A549 (cell line): ENCODE results near the gene CCDC78. TPM values are rescaled to one million over a fixed set of nuclear protein-coding genes. Genes with fewer than 3 reads are reported as not detected.
"Not testable (repeated sequence)": the region's sequence is repeated elsewhere in the genome, so short reads cannot be mapped to it uniquely, and the experiment has no call there.

Experiments used
- ATAC-seq, 2 experiments: fragments of 200-7000 bp in 1 of 2; fragments of >200 bp in 1 of 2; cut with Nextera tagmentation in 1 of 2; cut with Tn5 transposase in 1 of 2; 3 replicates each; pipeline versions ENCODE4 v1.8.0 to v1.9.1; 2018 to 2020; ENCODE audit warnings: mild to moderate bottlenecking in 1 of 2, moderate library complexity in 1 of 2
- CTCF ChIA-PET: fragments of 300-600 bp; sonication (Branson Sonifier 250); formaldehyde crosslinking; extraction: SDS; loops from one replicate; lab custom pipeline; 2021; ENCODE audit warnings: antibody characterized with exemption, inconsistent platforms; lab: Yijun Ruan, JAX
- POLR2A ChIA-PET: fragments of 350-600 bp; formaldehyde crosslinking; extraction: SDS; loops from one replicate; lab custom pipeline; 2021; ENCODE audit warnings: antibody characterized with exemption, inconsistent platforms; lab: Yijun Ruan, JAX
- DNase-seq, 2 experiments: peaks; one replicate each; pipeline versions ENCODE4 v3.0.0 to v3.0.0-alpha.2; 2011 to 2016; ENCODE audit warnings: low read depth in 1 of 2, low spot score in 1 of 2
- FAIRE-seq: peaks from 2 replicates; lab custom pipeline; 2011; peaks lifted over from hg19 to GRCh38; lab: Jason Lieb, UNC
- H3K27ac ChIP-seq, 2 experiments: fragments of >200 bp; sonication (Bioruptor Twin); formaldehyde crosslinking; 3 replicates each; pipeline ENCODE4 v1.5.1; 2016 to 2017
- H3K4me1 ChIP-seq: fragments of >200 bp; sonication (Bioruptor Twin); formaldehyde crosslinking; 3 replicates; pipeline ENCODE4 v1.6.1; 2016
- H3K4me2 ChIP-seq: fragments of >200 bp; sonication (Bioruptor Twin); formaldehyde crosslinking; 3 replicates; pipeline ENCODE4 v1.6.1; 2016
- H3K4me3 ChIP-seq: fragments of >200 bp; sonication (Bioruptor Twin); formaldehyde crosslinking; 3 replicates; pipeline ENCODE4 v1.5.1; 2016
- H3K9me3 ChIP-seq: fragments of >200 bp; sonication (Bioruptor Twin); formaldehyde crosslinking; 3 replicates; pipeline ENCODE4 v1.6.1; 2016
- BHLHE40 ChIP-seq: IDR thresholded peaks from 2 replicates; pipeline ENCODE4 v1.6.1; 2012; ENCODE audit warnings: low read depth, low read length, inconsistent platforms
- CBX2 ChIP-seq: fragments of 200-600 bp; sonication (generic); IDR thresholded peaks from 2 replicates; pipeline ENCODE4 v1.6.1; 2016; ENCODE audit warnings: low read depth, mild to moderate bottlenecking, borderline replicate concordance
- CHD2 ChIP-seq: fragments of 150-350 bp; IDR thresholded peaks from 2 replicates; pipeline ENCODE4 v1.6.1; 2014; ENCODE audit warnings: low read length; ENCODE audit not compliant: partially characterized antibody
- EHMT2 ChIP-seq: fragments of 200-600 bp; sonication (generic); IDR thresholded peaks from 2 replicates; pipeline ENCODE4 v1.6.1; 2016; ENCODE audit warnings: antibody characterized with exemption, low read depth, mild to moderate bottlenecking, moderate library complexity
- EP300 ChIP-seq, 2 experiments: fragments of >200 bp; sonication (Bioruptor Twin); formaldehyde crosslinking; IDR thresholded peaks; 2 replicates in 1 of 2; 3 replicates in 1 of 2; pipeline ENCODE4 v1.6.1; 2016 to 2017
- ESRRA ChIP-seq: fragments of 150-350 bp; IDR thresholded peaks from 2 replicates; pipeline ENCODE4 v1.6.1; 2014; ENCODE audit warnings: mild to moderate bottlenecking, low read length, borderline replicate concordance
- FOSB ChIP-seq: fragments of 250-450 bp; sonication (Bioruptor Pico); IDR thresholded peaks from 2 replicates; pipeline ENCODE4 v1.5.0; 2020; ENCODE audit warnings: mild to moderate bottlenecking, moderate library complexity
- FOXS1 ChIP-seq: fragments of 250-450 bp; sonication (Bioruptor Pico); IDR thresholded peaks from 2 replicates; pipeline ENCODE4 v1.5.0; 2020; ENCODE audit warnings: mild to moderate bottlenecking, moderate library complexity
- JUN ChIP-seq, 2 experiments: fragments of >200 bp; sonication (Bioruptor Twin); formaldehyde crosslinking; IDR thresholded peaks; 2 replicates in 1 of 2; 3 replicates in 1 of 2; pipeline ENCODE4 v1.6.1; 2016 to 2017
- KDM5A ChIP-seq: fragments of 200-600 bp; sonication (generic); IDR thresholded peaks from 2 replicates; pipeline ENCODE4 v1.6.1; 2016; ENCODE audit warnings: antibody characterized with exemption, mild to moderate bottlenecking
- NPAS2 ChIP-seq: fragments of 250-450 bp; sonication (Bioruptor Pico); IDR thresholded peaks from 2 replicates; pipeline ENCODE4 v1.8.0; 2022; ENCODE audit warnings: mild to moderate bottlenecking, moderate library complexity, borderline replicate concordance
- RAD21 ChIP-seq, 2 experiments: fragments of >200 bp in 1 of 2; sonication (Bioruptor Twin) in 1 of 2; formaldehyde crosslinking in 1 of 2; IDR thresholded peaks in 1 of 2; conservative IDR thresholded peaks in 1 of 2; 2 replicates in 1 of 2; 3 replicates in 1 of 2; pipeline ENCODE4 v1.6.1; 2012 to 2018; ENCODE audit warnings: inconsistent platforms in 1 of 2
- RARB ChIP-seq: fragments of 250-450 bp; sonication (Bioruptor Pico); IDR thresholded peaks from 2 replicates; pipeline ENCODE4 v1.8.0; 2021; ENCODE audit warnings: mild to moderate bottlenecking, moderate library complexity
- RCOR1 ChIP-seq: fragments of 150-350 bp; IDR thresholded peaks from 2 replicates; pipeline ENCODE4 v1.6.1; 2014; ENCODE audit warnings: antibody characterized with exemption, low read length, low read depth
- RFX5 ChIP-seq: fragments of 450-650 bp; IDR thresholded peaks from 2 replicates; pipeline ENCODE4 v1.7.1; 2014; ENCODE audit warnings: antibody characterized with exemption, mild to moderate bottlenecking, moderate library complexity
- SREBF2 ChIP-seq: fragments of 450-650 bp; IDR thresholded peaks from 2 replicates; pipeline ENCODE4 v1.6.1; 2014; ENCODE audit warnings: mild to moderate bottlenecking, moderate library complexity
- TFCP2L1 ChIP-seq: fragments of 250-450 bp; sonication (Bioruptor Pico); IDR thresholded peaks from 2 replicates; pipeline ENCODE4 v1.5.0; 2021; ENCODE audit warnings: mild to moderate bottlenecking
- ZFP36 ChIP-seq: fragments of 450-650 bp; IDR thresholded peaks from 2 replicates; pipeline ENCODE4 v1.6.1; 2014; ENCODE audit warnings: borderline replicate concordance; ENCODE audit not compliant: partially characterized antibody
- ZNF302 ChIP-seq: fragments of 250-450 bp; sonication (Bioruptor Pico); IDR thresholded peaks from 2 replicates; pipeline ENCODE4 v1.9.0; 2021; ENCODE audit warnings: inconsistent platforms, mild to moderate bottlenecking, moderate library complexity
- ZSCAN20 ChIP-seq: fragments of 250-450 bp; sonication (Bioruptor Pico); IDR thresholded peaks from 2 replicates; pipeline ENCODE4 v1.8.0; 2022; ENCODE audit warnings: mild to moderate bottlenecking, moderate library complexity
- WGBS: methylation state at CpG from one replicate; pipeline ENCODE4 v1.1.6; 2017; ENCODE audit errors: missing lambda C conversion rate; 5-methylcytosine and 5-hydroxymethylcytosine counted together
- polyA plus RNA-seq, 4 experiments: library from polyadenylated mRNA; depleted of rRNA in 3 of 4; stranded (reverse); fragments of >200 nt; fragmentation: RNase III in 1 of 4; extraction: RNeasy Plus Mini Kit Qiagen cat#74134 plus additional on column Dnase treatment in 1 of 4; gene quantifications; 2 replicates in 3 of 4; 3 replicates in 1 of 4; pipeline ENCODE4 v1.2.3, GENCODE V29; 2011 to 2017
- TF ChIP-seq, protein P1 (sequence below): fragments of >200 bp; sonication (Bioruptor Twin); formaldehyde crosslinking; IDR thresholded peaks from 2 replicates; pipeline ENCODE4 v1.6.1; 2016
- TF ChIP-seq, protein P2 (sequence below): fragments of 450-650 bp; IDR thresholded peaks from 2 replicates; pipeline ENCODE4 v1.6.1; 2014; ENCODE audit warnings: antibody characterized with exemption
- TF ChIP-seq, protein P3 (sequence below): IDR thresholded peaks from 2 replicates; pipeline ENCODE4 v1.6.1; 2012

Gene CCDC78
- polyA plus RNA-seq, 2 of the 4 experiments (the other 2 are of a cell fraction) = 1.1 to 4.7 TPM

DNA sequence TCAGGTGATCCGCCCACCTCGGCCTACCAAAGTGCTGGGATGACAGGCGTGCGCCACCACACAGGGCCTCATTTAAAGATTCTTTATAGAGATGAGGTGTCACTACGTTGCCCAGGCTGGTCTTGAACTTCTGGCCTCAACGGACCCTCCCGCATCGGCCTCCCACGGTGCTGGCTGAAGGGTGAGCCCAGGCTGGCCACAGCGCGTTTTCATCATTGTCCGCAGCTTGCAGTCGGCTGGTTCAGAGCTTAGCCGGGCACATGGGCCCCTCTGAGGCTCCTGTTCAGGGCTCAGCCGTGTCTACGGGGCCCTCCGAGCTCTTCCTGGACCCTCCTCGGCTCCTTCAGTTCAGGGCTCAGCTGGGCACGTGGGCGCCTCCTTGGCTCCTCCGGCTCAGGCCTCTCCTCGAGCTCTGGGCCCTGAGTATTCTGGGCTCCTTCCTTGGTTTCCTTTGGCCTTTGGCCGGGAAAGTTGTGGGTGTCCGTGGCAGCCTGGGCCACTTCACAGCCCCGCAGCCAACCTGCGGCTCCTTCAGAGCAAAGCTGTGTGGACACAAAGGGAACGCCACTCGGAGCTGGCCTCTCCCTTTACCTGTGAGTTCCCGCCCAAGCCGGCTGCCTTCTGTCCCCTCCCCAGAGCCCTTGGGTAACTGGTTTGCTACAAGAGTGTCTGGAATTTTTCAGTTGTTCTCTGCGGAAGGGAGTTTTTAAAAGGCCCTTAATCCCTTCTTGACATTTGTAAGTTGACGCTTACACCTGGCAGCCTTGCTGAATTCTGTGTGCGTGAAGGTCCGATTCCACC, 33.1 kb upstream of the CCDC78 start:
- FAIRE-seq = no peak
- Histone ChIP-seq H3K4me3 (no peak overlapping the region), H3K4me1 (peaks cover 35% of the 10 kb centered on the region), H3K4me2 (no peak overlapping the region), H3K9me3 (no peaks in the 10 kb centered on the region), H3K27ac (peak overlapping the region in 1 of 2 experiments; percentile 79; a peak in 2 of 6 replicates)
- CTCF ChIA-PET = interaction anchor here (1.5 to 15.8 kb wide), 5 partner anchors 9 to 27 kb away, joined by 4 to 105 read pairs (median 15); partner anchors contain the start of genes CHTF18, CIAO3 and RPUSD1
- TF ChIP-seq FOSB (CRISPR knock-in tag) (no peak), JUN (IDR thresholded peaks at IDR 0.05) (no peak), SREBF2 (no peak), EHMT2 (no peak), RCOR1 (no peak), ZSCAN20 (no peak), NPAS2 (CRISPR knock-in tag) (no peak), EP300 (IDR thresholded peaks at IDR 0.05) (no peak), KDM5A (no peak), RARB (CRISPR knock-in tag) (no peak)
- TF ChIP-seq, protein P1, sequence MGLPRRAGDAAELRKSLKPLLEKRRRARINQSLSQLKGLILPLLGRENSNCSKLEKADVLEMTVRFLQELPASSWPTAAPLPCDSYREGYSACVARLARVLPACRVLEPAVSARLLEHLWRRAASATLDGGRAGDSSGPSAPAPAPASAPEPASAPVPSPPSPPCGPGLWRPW = no peak
- TF ChIP-seq, protein P2, sequence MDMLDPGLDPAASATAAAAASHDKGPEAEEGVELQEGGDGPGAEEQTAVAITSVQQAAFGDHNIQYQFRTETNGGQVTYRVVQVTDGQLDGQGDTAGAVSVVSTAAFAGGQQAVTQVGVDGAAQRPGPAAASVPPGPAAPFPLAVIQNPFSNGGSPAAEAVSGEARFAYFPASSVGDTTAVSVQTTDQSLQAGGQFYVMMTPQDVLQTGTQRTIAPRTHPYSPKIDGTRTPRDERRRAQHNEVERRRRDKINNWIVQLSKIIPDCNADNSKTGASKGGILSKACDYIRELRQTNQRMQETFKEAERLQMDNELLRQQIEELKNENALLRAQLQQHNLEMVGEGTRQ = no peak
- ATAC-seq = no peak
- DNase-seq = no peak
- 93% methylated on average over 34 of the region's 34 CpGs for WGBS
- POLR2A ChIA-PET = no interaction called here

DNA sequence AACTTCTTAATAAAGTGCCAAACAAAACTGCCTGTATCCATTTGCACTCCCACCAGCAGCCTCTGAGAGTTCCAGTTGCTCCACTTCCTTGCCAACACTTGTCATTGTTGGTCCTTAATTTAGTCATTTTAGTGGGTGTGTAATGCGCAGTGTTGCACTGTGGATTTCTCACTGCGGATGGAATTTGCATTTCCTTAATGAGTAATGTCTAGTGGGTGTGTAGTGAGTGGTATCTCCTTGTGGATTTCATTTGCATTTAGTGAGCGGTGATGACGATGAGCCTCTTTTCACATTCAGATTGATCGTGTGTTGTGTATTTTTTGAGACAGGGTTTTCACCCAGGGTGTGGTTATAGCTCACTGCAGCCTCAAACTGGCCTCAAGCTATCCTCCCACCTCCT, 30.2 kb upstream of the CCDC78 start:
- TF ChIP-seq CHD2 (no peak), ZFP36 (peak; percentile 75), RAD21 (conservative IDR thresholded peaks at IDR 0.05 in 1 of 2, IDR thresholded peaks at IDR 0.05 in 1 of 2) (no peak), BHLHE40 (no peak), ZNF302 (CRISPR knock-in tag) (no peak), ESRRA (no peak), ZSCAN20 (no peak), CBX2 (no peak)
- TF ChIP-seq, all 56 proteins: peak for 1
- WGBS = 75% methylated on average over 5 of the region's 5 CpGs
- CTCF ChIA-PET = interaction anchor here (0.6 to 4.4 kb wide), 7 partner anchors 9 to 47 kb away, joined by 3 to 41 read pairs (median 5); partner anchors contain the start of genes CHTF18, CIAO3 and RPUSD1
- H3K4me3 ChIP-seq = no peak overlapping the region
- no peak for ATAC-seq
- POLR2A ChIA-PET = no interaction called here
- peaks cover 16% of the 10 kb centered on the region for H3K4me1 ChIP-seq
- DNase-seq = no peak
- H3K4me2 ChIP-seq = no peak overlapping the region
- no peak overlapping the region for H3K27ac ChIP-seq
- no peaks in the 10 kb centered on the region for H3K9me3 ChIP-seq
- no peak for FAIRE-seq

DNA sequence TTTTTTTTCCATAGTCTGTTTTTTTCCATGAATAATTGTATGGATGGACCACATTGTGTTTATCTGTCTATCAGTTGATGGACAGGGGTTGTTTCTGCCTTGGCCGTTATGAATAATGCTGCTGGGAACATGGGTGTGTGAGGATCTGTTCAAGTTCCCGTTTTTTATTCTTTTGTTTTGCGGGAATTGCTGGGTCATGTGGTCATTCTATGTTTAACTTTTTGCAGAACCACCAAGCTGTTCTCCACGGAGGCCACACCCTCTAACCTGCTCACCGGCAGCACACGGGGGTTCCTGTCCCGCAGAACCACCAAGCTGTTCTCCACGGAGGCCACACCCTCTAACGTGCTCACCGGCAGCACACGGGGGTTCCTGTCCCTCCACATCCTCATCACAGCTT, 28.4 kb upstream of the CCDC78 start:
- FAIRE-seq = no peak
- no peak overlapping the region for H3K4me3 ChIP-seq
- CTCF ChIA-PET = interaction anchor here (1.1 to 4.4 kb wide), 5 partner anchors 10 to 43 kb away, joined by 3 to 41 read pairs (median 10); partner anchors contain the start of genes CHTF18, CIAO3 and RPUSD1

DNA sequence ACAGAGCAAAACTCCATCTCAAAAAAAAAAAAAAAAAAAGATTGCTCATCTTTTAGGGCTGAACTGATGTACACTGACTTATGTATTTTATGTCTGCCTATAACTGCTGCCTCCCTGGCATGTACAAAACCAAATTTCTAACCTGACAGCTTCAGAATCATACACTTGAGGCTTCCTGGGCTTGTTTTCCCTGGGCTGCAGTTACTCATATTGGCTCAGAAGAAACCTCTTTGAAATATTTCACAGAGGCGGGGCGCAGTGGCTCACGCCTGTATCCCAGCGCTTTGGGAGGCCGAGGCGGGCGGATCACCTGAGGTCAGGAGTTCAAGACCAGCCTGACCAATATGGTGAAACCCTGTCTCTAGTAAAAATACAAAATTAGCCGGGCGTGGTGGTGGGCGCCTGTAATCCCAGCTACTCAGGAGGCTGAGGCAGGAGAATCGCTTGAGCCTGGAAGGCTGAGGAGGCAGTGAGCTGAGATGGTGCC, 27.9 kb upstream of the CCDC78 start:
- ATAC-seq, DNase-seq, FAIRE-seq, H3K9me3 ChIP-seq, H3K27ac ChIP-seq, H3K4me3 ChIP-seq, H3K4me2 ChIP-seq, H3K4me1 ChIP-seq, POLR2A ChIA-PET: not testable (repeated sequence)
- WGBS = 77% methylated on average over 11 of the region's 11 CpGs
- CTCF ChIA-PET = interaction anchor here (1.1 to 4.4 kb wide), 5 partner anchors 9 to 43 kb away, joined by 3 to 41 read pairs (median 10); partner anchors contain the start of genes CHTF18, CIAO3 and RPUSD1

More for the DNA sequence above, 28.4 kb upstream of the CCDC78 start:
- no peak for DNase-seq
- Histone ChIP-seq H3K9me3 (no peaks in the 10 kb centered on the region), H3K4me2 (no peak overlapping the region), H3K27ac (no peak overlapping the region), H3K4me1 (no peaks in the 10 kb centered on the region)
- no peak for ATAC-seq
- TF ChIP-seq TFCP2L1 (CRISPR knock-in tag) = no peak
- TF ChIP-seq, protein P3, sequence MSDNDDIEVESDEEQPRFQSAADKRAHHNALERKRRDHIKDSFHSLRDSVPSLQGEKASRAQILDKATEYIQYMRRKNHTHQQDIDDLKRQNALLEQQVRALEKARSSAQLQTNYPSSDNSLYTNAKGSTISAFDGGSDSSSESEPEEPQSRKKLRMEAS = no peak
- TF ChIP-seq FOXS1 (CRISPR knock-in tag) = no peak
- no peak for TF ChIP-seq RFX5
- TF ChIP-seq ZNF302 (CRISPR knock-in tag) = no peak
- TF ChIP-seq NPAS2 (CRISPR knock-in tag) = no peak
- no peak for TF ChIP-seq CBX2
- POLR2A ChIA-PET = no interaction called here
- WGBS = 60% methylated on average over 11 of the region's 11 CpGs
